ENCODE data around the gene NKAIN2.

The NKAIN2 gene

DNA sequence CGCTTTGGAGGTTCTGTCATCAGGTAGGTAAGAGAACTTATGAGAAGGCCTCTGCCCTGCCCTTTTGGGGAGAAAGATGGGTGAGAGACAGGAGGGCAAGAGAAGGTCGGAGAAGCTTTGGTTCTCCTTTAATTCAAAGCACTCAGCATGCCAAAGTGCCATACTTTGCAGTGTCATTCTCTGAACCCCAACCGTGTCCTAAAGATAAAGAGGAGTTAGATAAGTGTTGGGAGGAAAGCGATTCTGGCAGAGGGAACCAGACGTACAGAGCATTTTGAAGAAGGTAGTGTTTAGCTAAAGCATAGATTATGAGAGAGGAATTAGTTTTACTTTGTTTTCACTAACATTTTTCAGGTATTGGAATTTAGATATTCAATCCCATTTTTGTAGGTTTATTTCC, 40.3 kb downstream of the NKAIN2 start:
- TF ChIP-seq CTCF (conservative IDR thresholded peaks at IDR 0.05; ENCODE audit: control insufficient read depth, insufficient read depth, low read depth, low read length): no peak
- no peak for DNase-seq (ENCODE audit: low read depth)
- H3K4me3 ChIP-seq (ENCODE audit: control insufficient read depth, low read depth, low read length): no peak overlapping the region

DNA sequence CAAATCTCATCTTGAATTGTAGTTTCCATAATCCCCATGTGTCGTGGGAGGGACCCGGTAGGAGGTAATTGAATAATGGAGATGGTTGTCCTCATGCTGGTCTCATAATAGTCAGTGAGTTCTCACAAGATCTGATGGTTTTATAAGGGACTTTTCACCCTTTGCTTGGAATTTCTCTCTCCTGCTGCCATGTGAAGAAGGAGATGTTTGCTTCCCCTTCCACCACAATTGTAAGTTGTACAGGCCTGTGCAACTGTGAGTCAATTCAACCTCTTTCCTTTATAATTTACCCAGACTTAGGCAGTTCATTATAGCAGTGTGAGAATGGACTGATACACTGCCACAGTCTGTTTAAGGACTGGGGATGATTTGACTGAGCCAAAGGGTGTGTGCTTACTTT, 44.7 kb downstream of the NKAIN2 start:
- H3K4me3 ChIP-seq (ENCODE audit: control insufficient read depth, low read depth, low read length): no peak overlapping the region
- no peak for TF ChIP-seq CTCF (conservative IDR thresholded peaks at IDR 0.05; ENCODE audit: control insufficient read depth, insufficient read depth, low read depth, low read length)
- DNase-seq (ENCODE audit: low read depth): no peak

- TF ChIP-seq CTCF (conservative IDR thresholded peaks at IDR 0.05; ENCODE audit: control insufficient read depth, insufficient read depth, low read depth, low read length): no peak
- DNase-seq (ENCODE audit: low read depth): no peak
- no peak overlapping the region for H3K4me3 ChIP-seq (ENCODE audit: control insufficient read depth, low read depth, low read length)
Measured at GRCh38 chr6:123849406-123849805, 45.7 kb downstream of the NKAIN2 start.

DNA sequence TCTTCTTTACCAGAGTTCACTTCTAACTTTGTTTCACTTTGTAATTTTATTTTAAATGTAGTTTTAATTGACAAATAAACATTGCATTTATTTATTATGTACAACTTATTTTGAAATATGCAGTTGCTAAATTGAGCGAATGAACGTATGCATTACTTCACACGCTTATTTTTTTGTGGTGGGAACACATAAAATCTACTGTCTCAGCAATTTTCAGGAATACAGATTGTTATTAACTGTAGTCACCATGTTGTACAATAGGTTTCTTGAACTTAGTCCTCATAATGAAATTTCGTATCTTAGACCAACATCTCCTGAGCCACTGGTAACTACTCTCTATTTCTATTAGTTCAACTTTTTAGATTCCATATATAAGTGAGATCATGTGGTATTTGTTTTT, 46.9 kb downstream of the NKAIN2 start:
- TF ChIP-seq CTCF (conservative IDR thresholded peaks at IDR 0.05; ENCODE audit: control insufficient read depth, insufficient read depth, low read depth, low read length): no peak
- DNase-seq (ENCODE audit: low read depth): no peak
- no peak overlapping the region for H3K4me3 ChIP-seq (ENCODE audit: control insufficient read depth, low read depth, low read length)

DNA sequence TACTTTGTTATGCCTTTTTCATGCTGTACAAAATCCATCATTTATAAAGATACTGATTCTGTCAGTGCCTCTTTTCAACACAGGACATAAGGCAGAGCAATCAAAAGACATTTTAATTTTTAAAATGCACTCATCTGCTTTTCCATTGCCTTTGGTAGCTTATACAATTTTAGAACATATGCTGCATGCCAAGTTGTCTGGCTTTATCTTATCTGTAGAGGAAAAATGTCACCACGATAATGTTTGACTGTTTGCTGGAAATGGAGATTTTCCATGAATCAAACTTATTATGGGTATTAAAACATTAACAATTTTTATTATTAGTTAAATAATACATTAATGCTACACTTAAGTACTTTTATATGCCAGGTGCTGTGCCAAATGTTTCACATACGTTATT, 50.5 kb downstream of the NKAIN2 start:
- TF ChIP-seq CTCF (conservative IDR thresholded peaks at IDR 0.05; ENCODE audit: control insufficient read depth, insufficient read depth, low read depth, low read length): no peak
- H3K4me3 ChIP-seq (ENCODE audit: control insufficient read depth, low read depth, low read length): no peak overlapping the region

GRCh38 chr6:123855506-123855905, 51.8 kb downstream of the NKAIN2 start:
- no peak for DNase-seq (ENCODE audit: low read depth)
- H3K4me3 ChIP-seq (ENCODE audit: control insufficient read depth, low read depth, low read length): no peak overlapping the region
- TF ChIP-seq CTCF (conservative IDR thresholded peaks at IDR 0.05; ENCODE audit: control insufficient read depth, insufficient read depth, low read depth, low read length): no peak

More for the DNA sequence above, 50.5 kb downstream of the NKAIN2 start:
- DNase-seq (ENCODE audit: low read depth): no peak

DNA sequence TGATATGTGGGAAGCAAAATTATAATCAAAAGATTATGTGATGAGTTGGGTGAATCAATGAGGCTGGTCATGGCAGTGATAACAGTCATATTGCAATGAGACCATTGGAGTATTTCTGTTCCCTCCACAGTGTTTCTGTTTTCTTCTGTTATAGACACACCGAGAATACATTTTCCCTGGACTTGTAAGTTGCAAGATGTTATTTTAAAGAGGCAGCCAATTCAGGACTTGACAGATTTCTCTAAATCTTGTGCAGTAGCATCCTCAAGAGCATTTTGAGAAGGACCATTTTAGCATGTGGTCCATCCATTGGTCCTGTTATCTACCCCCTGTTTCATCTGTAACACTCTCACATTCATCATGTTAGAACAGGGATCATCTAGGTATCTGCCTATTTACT, 55.6 kb downstream of the NKAIN2 start:
- no peak for TF ChIP-seq CTCF (conservative IDR thresholded peaks at IDR 0.05; ENCODE audit: control insufficient read depth, insufficient read depth, low read depth, low read length)
- H3K4me3 ChIP-seq (ENCODE audit: control insufficient read depth, low read depth, low read length): no peak overlapping the region
- DNase-seq (ENCODE audit: low read depth): no peak

All from fibroblast of mammary gland (primary cell).